Sigmoid colon (tissue), 3 donors: ENCODE results near the gene CHTF8.

Experiments
- CTCF ChIP-seq, 4 experiments: fragments of 450-650 bp in 3 of 4; fragments of 200-600 bp in 1 of 4; IDR thresholded peaks; one replicate each; pipeline ENCODE4 v1.5.1; 2016 to 2019; ENCODE audit warnings: antibody characterized with exemption in 4 of 4, mild to moderate bottlenecking in 3 of 4, moderate library complexity in 2 of 4
- POLR2A ChIP-seq, 2 donors: fragments of 450-650 bp; IDR thresholded peaks; one replicate each; pipeline ENCODE4 v1.6.1; 2016; ENCODE audit warnings: antibody characterized with exemption in 2 of 2, mild to moderate bottlenecking in 2 of 2, moderate library complexity in 2 of 2

GRCh38 chr16:69084289-69084688, 48.1 kb downstream of the CHTF8 start:
- TF ChIP-seq CTCF (IDR thresholded peaks at IDR 0.05), result no peak
- no peak for TF ChIP-seq POLR2A (IDR thresholded peaks at IDR 0.05)
